ENCODE data around the gene FGF9.

Gene FGF9

GRCh38 chr13:21674490-21675009 is 3.7 kb downstream of the FGF9 start:
- DNase-seq (ENCODE audit: low read depth) = no peak

- no peak for DNase-seq (ENCODE audit: low read depth)
Observed at GRCh38 chr13:21675095-21675991, 4.5 kb downstream of the FGF9 start.

GRCh38 chr13:21676611-21677021 is 5.7 kb downstream of the FGF9 start:
- DNase-seq (ENCODE audit: low read depth) = no peak

- DNase-seq (ENCODE audit: low read depth) = no peak
Observed at GRCh38 chr13:21677075-21677623, 6.3 kb downstream of the FGF9 start.

GRCh38 chr13:21683034-21683733 is 12.3 kb downstream of the FGF9 start:
- DNase-seq (ENCODE audit: low read depth) = no peak

GRCh38 chr13:21684576-21684975 is 13.7 kb downstream of the FGF9 start:
- no peak for DNase-seq (ENCODE audit: low read depth)

- no peak for DNase-seq (ENCODE audit: low read depth)
Observed at GRCh38 chr13:21685485-21686064, 14.7 kb downstream of the FGF9 start.

GRCh38 chr13:21686751-21687391 is 16.0 kb downstream of the FGF9 start:
- no peak for DNase-seq (ENCODE audit: low read depth)

- DNase-seq (ENCODE audit: low read depth) = no peak
Observed at GRCh38 chr13:21688056-21688455, 17.2 kb downstream of the FGF9 start.

GRCh38 chr13:21689097-21689496 is 18.2 kb downstream of the FGF9 start:
- no peak for DNase-seq (ENCODE audit: low read depth)

GRCh38 chr13:21690955-21691354 is 20.1 kb downstream of the FGF9 start:
- DNase-seq (ENCODE audit: low read depth) = no peak

- no peak for DNase-seq (ENCODE audit: low read depth)
Observed at GRCh38 chr13:21691500-21691899, 20.6 kb downstream of the FGF9 start.

GRCh38 chr13:21691928-21692327 is 21.1 kb downstream of the FGF9 start:
- DNase-seq (ENCODE audit: low read depth) = no peak

GRCh38 chr13:21694831-21695230 is 24.0 kb downstream of the FGF9 start:
- no peak for DNase-seq (ENCODE audit: low read depth)

GRCh38 chr13:21695546-21695945 is 24.7 kb downstream of the FGF9 start:
- DNase-seq (ENCODE audit: low read depth) = no peak

GRCh38 chr13:21696865-21697448 is 26.1 kb downstream of the FGF9 start:
- DNase-seq (ENCODE audit: low read depth) = no peak

GRCh38 chr13:21698817-21699679 is 28.2 kb downstream of the FGF9 start:
- DNase-seq (ENCODE audit: low read depth) = no peak

GRCh38 chr13:21701460-21701859 is 30.6 kb downstream of the FGF9 start:
- no peak for DNase-seq (ENCODE audit: low read depth)

- DNase-seq (ENCODE audit: low read depth) = no peak
Observed at GRCh38 chr13:21703846-21704245, 33.0 kb downstream of the FGF9 start.

- DNase-seq (ENCODE audit: low read depth) = no peak
Observed at GRCh38 chr13:21707586-21707985, 36.7 kb downstream of the FGF9 start.

GRCh38 chr13:21709697-21710096 is 38.8 kb downstream of the FGF9 start:
- DNase-seq (ENCODE audit: low read depth) = no peak
